Peyer's patch (tissue), 4 donors: ENCODE data around the gene ZC3H7A.

ENCODE experiments used
- POLR2A ChIP-seq, 2 donors: fragments of 450-650 bp; IDR thresholded peaks; one replicate each; pipeline ENCODE4 v1.5.1; 2017; ENCODE audit warnings: antibody characterized with exemption in 2 of 2, mild to moderate bottlenecking in 2 of 2, moderate library complexity in 2 of 2
- TF ChIP-seq, protein P1 (sequence below), 6 experiments: fragments of 450-650 bp in 4 of 6; fragments of 200-600 bp in 2 of 6; sonication (generic) in 1 of 6; IDR thresholded peaks; one replicate each; pipeline ENCODE4 v1.5.1; 2017 to 2019; ENCODE audit warnings: antibody characterized with exemption in 6 of 6, mild to moderate bottlenecking in 3 of 6, moderate library complexity in 1 of 6

DNA sequence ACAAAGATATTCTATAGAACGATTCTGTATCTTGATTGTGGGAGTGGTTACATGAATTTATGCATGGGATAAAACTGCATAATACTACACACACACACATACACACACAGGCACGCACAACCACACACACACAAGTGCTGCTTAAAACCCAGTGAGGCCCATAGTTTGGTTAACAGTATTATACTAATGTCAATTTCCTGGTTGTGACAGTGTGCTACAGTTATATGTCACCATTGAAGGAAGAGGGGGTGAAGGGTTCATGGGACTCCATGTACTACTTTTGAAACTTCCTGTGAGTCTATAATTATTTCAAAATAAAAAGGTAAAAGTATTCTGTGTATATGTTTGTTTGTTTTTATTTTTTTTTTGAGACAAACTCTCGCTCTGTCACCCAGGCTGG lies 8.1 kb downstream of the ZC3H7A start:
- no peak for TF ChIP-seq POLR2A (IDR thresholded peaks at IDR 0.05)
- TF ChIP-seq, protein P1, sequence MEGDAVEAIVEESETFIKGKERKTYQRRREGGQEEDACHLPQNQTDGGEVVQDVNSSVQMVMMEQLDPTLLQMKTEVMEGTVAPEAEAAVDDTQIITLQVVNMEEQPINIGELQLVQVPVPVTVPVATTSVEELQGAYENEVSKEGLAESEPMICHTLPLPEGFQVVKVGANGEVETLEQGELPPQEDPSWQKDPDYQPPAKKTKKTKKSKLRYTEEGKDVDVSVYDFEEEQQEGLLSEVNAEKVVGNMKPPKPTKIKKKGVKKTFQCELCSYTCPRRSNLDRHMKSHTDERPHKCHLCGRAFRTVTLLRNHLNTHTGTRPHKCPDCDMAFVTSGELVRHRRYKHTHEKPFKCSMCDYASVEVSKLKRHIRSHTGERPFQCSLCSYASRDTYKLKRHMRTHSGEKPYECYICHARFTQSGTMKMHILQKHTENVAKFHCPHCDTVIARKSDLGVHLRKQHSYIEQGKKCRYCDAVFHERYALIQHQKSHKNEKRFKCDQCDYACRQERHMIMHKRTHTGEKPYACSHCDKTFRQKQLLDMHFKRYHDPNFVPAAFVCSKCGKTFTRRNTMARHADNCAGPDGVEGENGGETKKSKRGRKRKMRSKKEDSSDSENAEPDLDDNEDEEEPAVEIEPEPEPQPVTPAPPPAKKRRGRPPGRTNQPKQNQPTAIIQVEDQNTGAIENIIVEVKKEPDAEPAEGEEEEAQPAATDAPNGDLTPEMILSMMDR (IDR thresholded peaks at IDR 0.05): no peak
